Stimulated activated CD4-positive, alpha-beta T cell treated with anti-CD3 and anti-CD28 coated beads, Interleukin-1b, Interleukin-23, amount 100 ng/mL, for 48 hours (primary cell): ENCODE results near the gene LETM1.

Source experiments
- DNase-seq: peaks from one replicate; pipeline ENCODE4 v3.0.0-alpha.2; 2020

LETM1 gene

GRCh38 chr4:1792832-1793495 lies 63.0 kb downstream of the LETM1 start, which contains the start of gene FGFR3:
Gene FGFR3, plus strand, starts transcription at chr4:1793293. Its CDS starts 642 bp downstream, at chr4:1793935.
- DNase-seq = no peak

GRCh38 chr4:1792158-1792831 lies 63.7 kb downstream of the LETM1 start:
- no peak for DNase-seq

GRCh38 chr4:1790005-1790404 lies 66.0 kb downstream of the LETM1 start:
- no peak for DNase-seq

- DNase-seq = no peak
These were observed 66.4 kb downstream of the LETM1 start for GRCh38 chr4:1789552-1789951.

- no peak for DNase-seq
These were observed 67.5 kb downstream of the LETM1 start for GRCh38 chr4:1788254-1788973.

- no peak for DNase-seq
These were observed 68.4 kb downstream of the LETM1 start for GRCh38 chr4:1787411-1788077.

GRCh38 chr4:1786544-1787362 lies 69.2 kb downstream of the LETM1 start:
- DNase-seq = no peak

GRCh38 chr4:1785592-1785991 lies 70.4 kb downstream of the LETM1 start:
- DNase-seq = no peak

- DNase-seq = no peak
These were observed 71.0 kb downstream of the LETM1 start for GRCh38 chr4:1784789-1785591.

- no peak for DNase-seq
These were observed 71.6 kb downstream of the LETM1 start for GRCh38 chr4:1784395-1784788.

GRCh38 chr4:1783970-1784369 lies 72.0 kb downstream of the LETM1 start:
- DNase-seq = no peak

GRCh38 chr4:1783015-1783414 lies 72.9 kb downstream of the LETM1 start:
- no peak for DNase-seq

GRCh38 chr4:1780435-1780834 lies 75.5 kb downstream of the LETM1 start:
- no peak for DNase-seq

GRCh38 chr4:1779588-1780382 lies 76.2 kb downstream of the LETM1 start:
- DNase-seq = no peak

GRCh38 chr4:1778642-1779392 lies 77.1 kb downstream of the LETM1 start:
- no peak for DNase-seq

- DNase-seq = no peak
These were observed 77.9 kb downstream of the LETM1 start for GRCh38 chr4:1777822-1778641.

GRCh38 chr4:1776521-1777161 lies 79.3 kb downstream of the LETM1 start:
- no peak for DNase-seq

GRCh38 chr4:1775731-1776500 lies 80.0 kb downstream of the LETM1 start:
- DNase-seq = no peak
